HG03280 (cell line): ENCODE data around the gene RPP21.

Experiments used
- ATAC-seq: cut with Tn5 transposase; IDR thresholded peaks from one replicate; pipeline ENCODE4 v1.9.1; 2021; ENCODE audit warnings: mild to moderate bottlenecking, moderate library complexity; ENCODE audit not compliant: unreplicated experiment

The RPP21 gene

GRCh38 chr6:30328397-30328796 lies 16.6 kb upstream of the RPP21 start:
- no peak for ATAC-seq

DNA sequence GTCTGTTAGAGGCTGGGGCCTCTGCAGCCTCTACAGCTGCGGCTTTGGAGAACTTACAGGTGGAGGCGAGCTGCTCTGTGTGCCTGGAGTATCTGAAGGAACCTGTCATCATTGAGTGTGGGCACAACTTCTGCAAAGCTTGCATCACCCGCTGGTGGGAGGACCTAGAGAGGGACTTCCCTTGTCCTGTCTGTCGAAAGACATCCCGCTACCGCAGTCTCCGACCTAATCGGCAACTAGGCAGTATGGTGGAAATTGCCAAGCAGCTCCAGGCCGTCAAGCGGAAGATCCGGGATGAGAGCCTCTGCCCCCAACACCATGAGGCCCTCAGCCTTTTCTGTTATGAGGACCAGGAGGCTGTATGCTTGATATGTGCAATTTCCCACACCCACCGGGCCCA lies 15.6 kb upstream of the RPP21 start:
- no peak for ATAC-seq

DNA sequence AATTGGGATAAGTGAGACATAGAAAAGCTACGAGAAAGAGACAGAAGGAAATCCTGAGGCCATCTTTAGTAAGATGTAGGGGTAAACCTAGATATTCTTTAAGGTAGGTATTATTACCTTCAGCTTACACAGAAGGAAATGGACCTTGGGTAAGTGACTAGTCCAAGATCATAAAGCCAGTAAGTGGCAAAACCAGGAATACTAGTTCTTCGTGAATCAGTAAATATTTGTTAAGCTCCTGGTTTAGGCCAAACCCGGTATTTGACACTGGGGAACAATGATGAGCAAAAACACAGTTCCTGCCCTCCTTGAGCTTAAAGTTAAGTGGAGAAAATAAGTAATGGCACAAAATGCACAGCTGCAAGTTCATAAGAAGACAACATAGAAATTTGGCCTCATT lies 13.0 kb upstream of the RPP21 start:
- no peak for ATAC-seq

GRCh38 chr6:30334075-30334783 lies 10.7 kb upstream of the RPP21 start:
- no peak for ATAC-seq

DNA sequence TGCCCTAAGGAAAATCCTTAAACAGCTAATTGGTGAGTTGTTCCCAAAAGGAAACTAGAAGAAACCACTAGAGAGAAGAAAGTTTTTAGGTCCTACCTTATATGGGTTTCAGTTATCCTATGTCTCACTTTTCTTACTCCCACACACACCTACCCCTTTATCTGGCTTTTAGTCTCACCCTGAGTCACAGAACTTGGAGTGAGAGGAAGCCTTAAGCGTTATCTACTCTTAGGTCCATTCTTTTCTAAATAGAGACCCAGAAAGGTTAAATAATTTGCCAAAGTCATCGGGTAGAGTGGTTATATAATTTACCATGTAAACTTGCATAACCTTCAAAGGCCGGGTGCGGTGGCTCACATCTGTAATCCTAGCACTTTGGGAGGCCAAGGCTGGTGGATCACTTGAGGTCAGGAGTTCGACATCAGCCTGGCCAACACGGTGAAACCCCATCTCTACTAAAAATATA lies 4.3 kb upstream of the RPP21 start:
- no peak for ATAC-seq

DNA sequence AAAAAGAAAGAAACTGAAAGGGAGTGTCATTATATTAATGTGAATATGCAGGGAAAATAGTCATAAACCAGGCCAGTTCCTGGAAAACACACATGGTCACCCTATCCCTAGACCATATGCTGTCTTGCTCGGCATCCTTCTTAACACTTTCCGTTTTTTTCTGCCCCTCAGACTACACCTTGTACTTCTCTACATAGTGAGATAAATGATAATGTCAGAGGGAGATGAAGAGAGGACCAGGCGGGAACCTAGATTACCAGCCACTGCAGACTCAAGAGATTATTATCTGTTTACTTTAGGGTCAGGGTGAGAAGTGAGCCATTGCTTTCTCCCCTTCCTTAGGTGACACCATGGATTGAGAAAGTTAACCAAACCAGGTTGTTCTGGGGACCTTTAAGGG lies 3.7 kb upstream of the RPP21 start:
- no peak for ATAC-seq

- ATAC-seq, result no peak
Measured at GRCh38 chr6:30341728-30342127, 3.2 kb upstream of the RPP21 start.

- ATAC-seq, result peak; percentile 4
Measured at GRCh38 chr6:30344191-30344867, 627 bp upstream of the RPP21 start.

DNA sequence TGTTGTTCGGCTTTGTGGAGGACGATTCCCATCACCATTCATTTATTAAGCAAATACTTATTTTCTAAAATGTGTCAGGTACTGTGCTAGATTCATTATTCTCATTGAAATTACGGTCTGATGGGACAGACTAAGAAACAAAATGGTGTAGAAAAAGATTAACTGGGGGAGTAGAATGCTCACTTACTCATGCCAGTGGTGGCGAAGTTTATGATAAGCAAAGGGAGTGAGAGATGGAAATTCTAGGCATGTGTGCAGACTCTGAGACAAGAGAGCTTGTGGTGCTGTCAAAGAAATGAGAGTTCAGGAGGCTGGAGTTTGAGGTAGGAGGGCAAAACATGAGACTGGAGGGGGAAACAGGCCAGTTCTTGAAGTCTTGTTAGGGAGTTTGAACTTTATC lies 896 bp downstream of the RPP21 start:
- ATAC-seq, result no peak

- ATAC-seq, result no peak
Measured at GRCh38 chr6:30348957-30349356, 4.0 kb downstream of the RPP21 start.

DNA sequence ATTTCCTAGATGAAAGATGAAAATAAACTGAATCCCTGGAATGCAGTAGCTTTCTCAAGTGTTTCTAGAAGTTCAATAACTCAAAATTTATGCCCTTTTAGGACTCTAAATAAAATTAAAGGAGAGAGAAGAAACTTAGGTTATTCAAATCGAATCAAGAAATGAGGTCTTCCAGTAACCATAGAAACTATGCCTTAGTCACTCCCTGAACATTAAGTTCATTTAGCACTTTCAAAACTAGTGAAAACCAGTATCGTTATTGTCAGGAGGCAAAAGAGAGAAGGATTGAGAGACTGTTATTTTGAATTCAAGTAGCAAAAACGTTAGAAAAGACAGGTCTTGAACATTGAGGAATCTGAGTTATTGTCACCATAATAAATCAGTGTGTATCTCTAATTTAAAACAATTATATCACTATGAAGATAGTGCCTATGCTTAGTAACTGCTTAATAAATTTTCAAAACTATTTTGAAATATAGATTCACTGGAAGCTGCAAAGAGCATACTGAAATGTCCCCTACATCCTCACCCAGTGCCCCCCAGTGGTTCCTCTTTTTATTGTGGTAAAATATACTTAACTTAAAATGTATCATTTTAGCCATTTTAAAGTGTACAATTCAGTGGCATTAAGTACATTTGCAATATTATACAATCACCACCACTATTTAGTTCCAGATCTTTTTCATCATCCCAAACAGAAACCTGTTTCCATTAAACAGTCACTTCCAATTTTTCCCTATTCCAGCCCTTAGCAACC lies 4.6 kb downstream of the RPP21 start:
- ATAC-seq, result no peak

- no peak for ATAC-seq
Measured at GRCh38 chr6:30350524-30350923, 5.6 kb downstream of the RPP21 start.

DNA sequence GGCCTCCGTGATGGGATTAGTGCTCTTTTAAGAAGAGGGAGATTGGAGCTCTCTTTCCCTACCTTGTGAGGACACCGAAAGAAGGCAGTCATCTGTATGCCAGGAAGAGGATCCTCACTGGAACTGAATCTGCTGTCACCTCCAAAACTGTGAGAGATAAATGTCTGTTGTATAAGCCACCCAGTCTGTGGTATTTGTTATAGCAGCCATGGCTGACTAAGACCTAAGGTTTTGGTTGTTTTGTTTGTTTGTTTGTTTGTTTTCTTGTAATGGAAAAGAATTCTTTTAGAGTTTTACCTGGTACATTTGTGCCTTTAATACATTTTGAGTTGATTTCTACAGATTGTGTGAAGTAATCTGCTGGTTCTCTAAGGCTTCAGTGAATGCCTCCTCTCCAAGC lies 7.6 kb downstream of the RPP21 start:
- no peak for ATAC-seq

GRCh38 chr6:30355281-30355680 lies 10.3 kb downstream of the RPP21 start:
- ATAC-seq, result no peak

GRCh38 chr6:30356536-30356935 lies 11.6 kb downstream of the RPP21 start:
- no peak for ATAC-seq

GRCh38 chr6:30357678-30358540 lies 13.0 kb downstream of the RPP21 start:
- no peak for ATAC-seq

DNA sequence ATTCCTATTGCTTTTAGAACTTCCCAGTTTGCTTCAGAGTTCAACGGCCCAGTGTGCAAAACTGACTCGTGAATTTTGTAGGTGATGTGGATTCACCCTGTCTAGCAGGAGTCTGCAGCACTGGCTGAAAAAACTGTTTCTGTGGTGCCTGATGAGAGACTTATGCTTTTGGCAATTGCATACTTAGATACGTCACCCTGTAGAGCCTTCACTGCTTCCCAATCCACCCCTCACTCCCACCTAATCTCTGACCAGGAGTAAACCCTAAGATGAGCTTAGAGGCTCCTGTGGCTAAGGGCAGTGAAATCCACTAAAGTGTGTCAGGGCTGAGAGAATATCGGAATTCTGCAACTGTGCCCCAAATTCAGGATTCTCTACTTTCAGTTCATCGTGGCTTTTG lies 14.3 kb downstream of the RPP21 start:
- no peak for ATAC-seq

DNA sequence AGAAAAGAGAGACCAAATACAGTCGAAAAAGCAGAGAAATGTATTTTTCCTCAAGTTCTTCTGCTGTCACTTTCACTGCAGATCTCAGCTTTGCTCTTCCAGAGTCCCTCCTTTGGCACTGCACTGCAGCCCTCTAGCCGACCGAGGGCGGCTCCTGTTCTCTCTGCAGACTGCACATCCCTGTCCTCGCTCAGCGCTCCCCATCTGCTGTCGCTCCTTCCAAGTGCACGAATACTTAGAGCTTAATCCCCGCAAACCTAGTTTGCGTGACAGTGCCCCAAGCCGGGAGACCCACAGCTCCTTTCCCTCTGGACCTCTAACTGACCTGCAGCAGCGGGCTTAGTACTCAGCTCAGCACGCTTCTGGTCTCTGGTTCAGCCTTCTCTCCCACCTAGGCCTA lies 15.2 kb downstream of the RPP21 start:
- no peak for ATAC-seq

- no peak for ATAC-seq
Measured at GRCh38 chr6:30361661-30362060, 16.7 kb downstream of the RPP21 start.

DNA sequence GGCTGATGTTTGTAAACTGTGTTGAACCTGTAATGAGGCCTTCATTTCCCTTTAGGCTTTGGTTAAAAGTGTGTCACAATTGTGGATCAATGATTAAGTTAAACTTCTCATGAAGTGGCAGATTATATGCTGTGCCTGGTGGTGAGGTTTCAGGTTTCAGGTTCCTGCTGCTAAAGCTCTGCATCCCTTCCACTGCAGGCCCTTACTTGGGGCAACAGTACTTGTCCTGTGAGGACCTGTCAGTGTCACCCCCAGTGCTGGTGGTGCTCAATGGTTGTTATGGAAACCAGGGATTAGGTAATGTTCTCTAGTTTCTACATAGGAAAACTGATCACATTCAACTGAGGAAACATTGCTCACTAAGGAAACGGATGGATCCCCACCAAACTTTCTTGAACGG lies 18.5 kb downstream of the RPP21 start:
- ATAC-seq, result no peak

DNA sequence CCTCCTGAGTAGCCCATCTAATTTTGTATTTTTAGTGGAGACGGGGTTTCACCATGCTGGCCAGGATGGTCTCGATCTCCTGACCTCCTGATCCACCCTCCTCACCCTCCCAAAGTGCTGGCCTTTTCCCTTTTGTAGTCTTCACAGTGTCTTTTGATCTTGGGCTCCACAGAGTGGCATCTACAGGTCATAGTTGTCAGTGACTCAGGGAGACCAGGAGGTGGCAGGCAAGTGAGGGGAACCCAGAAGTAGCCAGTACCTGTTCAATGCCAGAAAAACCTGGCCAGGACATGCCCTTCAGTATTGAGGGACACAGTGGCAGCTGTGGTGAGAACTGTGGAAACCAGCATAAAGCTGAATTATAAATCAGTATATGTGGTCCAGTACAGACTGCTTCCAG lies 19.6 kb downstream of the RPP21 start:
- ATAC-seq, result no peak
